ENCODE measurements around the gene ANKS3. TPM values are rescaled to one million over a fixed set of nuclear protein-coding genes. Genes with fewer than 3 reads are reported as not detected.

The ANKS3 gene
- total RNA-seq, 4 donors from 2014 or later = 10.4 to 28.8 (median 17.4) TPM

- intact Hi-C loops (cut with DNase I; ENCODE audit: low total_unique reads) = no loop called here
- TF ChIP-seq POLR2A (IDR thresholded peaks at IDR 0.05) (no peak), CTCF (IDR thresholded peaks at IDR 0.05) (no peak)
- WGBS, 2 donors = 91 to 92% methylated on average over 23 to 25 of the region's 25 CpGs
- H3K4me3 ChIP-seq (ENCODE audit: low read depth, poor library complexity, severe bottlenecking) = no peak overlapping the region
- DNase-seq (ENCODE audit: low spot score in 2 of 2) = no peak
These were observed 84.2 kb downstream of the ANKS3 start for GRCh38 chr16:4649744-4650442.

- WGBS, 2 donors = 94 to 95% methylated on average over 13 of the region's 13 CpGs
- intact Hi-C loops (cut with DNase I; ENCODE audit: low total_unique reads) = no loop called here
- H3K4me3 ChIP-seq (ENCODE audit: low read depth, poor library complexity, severe bottlenecking) = no peak overlapping the region
- DNase-seq (ENCODE audit: low spot score in 2 of 2) = no peak
- TF ChIP-seq CTCF (IDR thresholded peaks at IDR 0.05) = no peak
- no peak for TF ChIP-seq POLR2A (IDR thresholded peaks at IDR 0.05)
These were observed 85.2 kb downstream of the ANKS3 start for GRCh38 chr16:4648917-4649316.

GRCh38 chr16:4647644-4647980, 86.5 kb downstream of the ANKS3 start:
- H3K4me3 ChIP-seq (ENCODE audit: low read depth, poor library complexity, severe bottlenecking) = no peak overlapping the region
- WGBS, 2 donors = 94 to 95% methylated on average over 8 of the region's 8 CpGs
- DNase-seq (ENCODE audit: low spot score in 2 of 2) = no peak
- no peak for TF ChIP-seq POLR2A (IDR thresholded peaks at IDR 0.05)
- no peak for TF ChIP-seq CTCF (IDR thresholded peaks at IDR 0.05)
- intact Hi-C loops (cut with DNase I; ENCODE audit: low total_unique reads) = no loop called here

- TF ChIP-seq CTCF (IDR thresholded peaks at IDR 0.05) = no peak
- no peak for TF ChIP-seq POLR2A (IDR thresholded peaks at IDR 0.05)
- 92 to 94% methylated on average over 17 to 18 of the region's 22 CpGs for WGBS, 2 donors
- no peak for DNase-seq (ENCODE audit: low spot score in 2 of 2)
- no peak overlapping the region for H3K4me3 ChIP-seq (ENCODE audit: low read depth, poor library complexity, severe bottlenecking)
- intact Hi-C loops (cut with DNase I; ENCODE audit: low total_unique reads) = no loop called here
These were observed 87.1 kb downstream of the ANKS3 start for GRCh38 chr16:4646773-4647643.

Small RNA genes lying within 50 kb of the gene (microRNA-seq; reads per million reads assigned to microRNA genes)
- gene MIR6769A (ENCODE audit: borderline number of aligned reads in 1 of 2, borderline replicate concordance in 2 of 2) = 0 reads per million in 2 donors

Other genes with a start within 250 kb of the ANKS3 start
- gene CDIP1, start 195.5 kb downstream of the ANKS3 start, total RNA-seq = 10 to 100 TPM in 3 of 4 donors, 1 to 10 TPM in 1; 9.9 to 18.4 (median 15.0) TPM
- gene C16orf96, start 177.9 kb downstream of the ANKS3 start, total RNA-seq = under 1 TPM; 0.08 to 0.49 (median 0.29) TPM
- 10 to 100 TPM in 3 of 4 donors, 1 to 10 TPM in 1; 9.8 to 14.9 (median 14.3) TPM for gene UBALD1, start 119.4 kb downstream of the ANKS3 start, total RNA-seq
- gene MGRN1, start 109.4 kb downstream of the ANKS3 start, total RNA-seq = 10 to 100 TPM; 35.3 to 53.4 (median 40.1) TPM
- 10 to 100 TPM; 18.5 to 27.8 (median 23.6) TPM for gene NUDT16L1, start 40.7 kb downstream of the ANKS3 start, total RNA-seq
- 1 to 10 TPM in 1 of 4 donors, under 1 TPM in 1, not detected in 2; 0.16 to 1.4 TPM for gene DNAAF8, start 266 bp upstream of the ANKS3 start, total RNA-seq
- 10 to 100 TPM; 12.6 to 23.3 (median 20.5) TPM for gene ZNF500, start 32.9 kb upstream of the ANKS3 start, total RNA-seq
- gene SEPTIN12, start 54.1 kb upstream of the ANKS3 start, total RNA-seq = not detected
- gene SMIM22, start 61.1 kb upstream of the ANKS3 start, total RNA-seq = 10 to 100 TPM in 1 of 4 donors, 1 to 10 TPM in 2, not detected in 1; 6.6 to 10.6 (median 7.6) TPM
- gene ROGDI, start 68.4 kb upstream of the ANKS3 start, total RNA-seq = 10 to 100 TPM in 2 of 4 donors, 1 to 10 TPM in 2; 7.3 to 15.8 (median 10.2) TPM
- gene GLYR1, start 113.0 kb upstream of the ANKS3 start, total RNA-seq = 10 to 100 TPM; 36.8 to 52.6 (median 51.3) TPM
- 10 to 100 TPM; 20.7 to 38.3 (median 27.9) TPM for gene UBN1, start 113.2 kb upstream of the ANKS3 start, total RNA-seq
- 100 to 1,000 TPM; 445 to 545 (median 495) TPM for gene PPL, start 202.9 kb upstream of the ANKS3 start, total RNA-seq
- 1 to 10 TPM in 2 of 4 donors, under 1 TPM in 2; 0.91 to 2.6 (median 1.3) TPM for gene SEC14L5, start 224.1 kb upstream of the ANKS3 start, total RNA-seq